Measurements from ENCODE around the gene VAMP4.
"Not testable (repeated sequence)": the region's sequence is repeated elsewhere in the genome, so short reads cannot be mapped to it uniquely, and the experiment has no call there.

The VAMP4 gene

DNA sequence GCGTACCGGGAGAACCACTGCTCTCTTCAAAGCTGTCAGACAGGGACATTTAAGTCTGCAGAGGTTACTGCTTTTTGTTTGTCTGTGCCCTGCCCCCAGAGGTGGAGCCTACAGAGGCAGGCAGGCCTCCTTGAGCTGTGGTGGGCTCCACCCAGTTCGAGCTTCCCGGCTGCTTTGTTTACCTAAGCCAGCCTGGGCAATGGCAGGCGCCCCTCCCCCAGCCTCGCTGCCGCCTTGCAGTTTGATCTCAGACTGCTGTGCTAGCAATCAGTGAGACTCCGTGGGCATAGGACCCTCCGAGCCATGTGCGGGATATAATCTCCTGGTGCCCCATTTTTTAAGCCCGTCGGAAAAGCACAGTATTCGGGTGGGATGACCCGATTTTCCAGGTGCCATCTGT, 46.1 kb downstream of the VAMP4 start:
- not testable (repeated sequence) for DNase-seq (ENCODE audit: low spot score)

DNA sequence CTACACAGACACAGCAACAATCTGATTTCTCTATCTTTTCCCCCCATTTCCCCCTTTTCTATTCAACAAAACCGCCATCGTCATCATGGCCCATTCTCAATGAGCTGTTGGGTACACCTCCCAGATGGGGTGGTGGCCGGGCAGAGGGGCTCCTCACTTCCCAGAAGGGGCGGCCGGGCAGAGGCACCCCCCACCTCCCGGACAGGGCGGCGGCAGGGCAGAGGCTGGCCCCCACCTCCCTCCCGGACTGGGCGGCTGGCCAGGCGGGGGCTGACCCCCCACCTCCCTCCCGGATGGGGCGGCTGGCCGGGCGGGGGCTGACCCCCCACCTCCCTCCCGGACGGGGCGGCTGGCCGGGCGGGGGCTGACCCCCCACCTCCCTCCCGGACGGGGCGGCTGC, 48.3 kb downstream of the VAMP4 start:
- DNase-seq (ENCODE audit: low spot score), result not testable (repeated sequence)

GRCh38 chr1:171683870-171684269, 58.0 kb downstream of the VAMP4 start:
- no peak for DNase-seq (ENCODE audit: low spot score)

- no peak for DNase-seq (ENCODE audit: low spot score)
Observed at GRCh38 chr1:171680339-171680738, 61.5 kb downstream of the VAMP4 start.

DNA sequence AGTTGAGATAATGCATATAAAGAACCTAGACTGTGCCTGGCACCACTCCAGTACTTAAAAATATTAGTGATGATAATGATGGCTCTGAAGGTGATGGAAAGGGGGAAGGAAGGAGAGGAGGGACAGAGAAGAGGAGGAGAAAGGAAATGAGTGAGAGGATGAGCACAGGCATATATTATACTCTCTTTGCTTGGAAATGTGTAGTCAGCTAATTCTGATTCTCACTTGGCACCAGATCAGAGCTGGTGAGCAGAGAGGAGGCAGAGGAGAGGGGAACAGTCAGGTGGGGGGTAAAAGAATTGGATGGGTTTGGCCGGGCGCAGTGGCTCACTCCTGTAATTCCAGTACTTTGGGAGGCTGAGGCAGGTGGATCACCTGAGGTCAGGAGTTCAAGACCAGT, 65.0 kb downstream of the VAMP4 start:
- DNase-seq (ENCODE audit: low spot score), result no peak

DNA sequence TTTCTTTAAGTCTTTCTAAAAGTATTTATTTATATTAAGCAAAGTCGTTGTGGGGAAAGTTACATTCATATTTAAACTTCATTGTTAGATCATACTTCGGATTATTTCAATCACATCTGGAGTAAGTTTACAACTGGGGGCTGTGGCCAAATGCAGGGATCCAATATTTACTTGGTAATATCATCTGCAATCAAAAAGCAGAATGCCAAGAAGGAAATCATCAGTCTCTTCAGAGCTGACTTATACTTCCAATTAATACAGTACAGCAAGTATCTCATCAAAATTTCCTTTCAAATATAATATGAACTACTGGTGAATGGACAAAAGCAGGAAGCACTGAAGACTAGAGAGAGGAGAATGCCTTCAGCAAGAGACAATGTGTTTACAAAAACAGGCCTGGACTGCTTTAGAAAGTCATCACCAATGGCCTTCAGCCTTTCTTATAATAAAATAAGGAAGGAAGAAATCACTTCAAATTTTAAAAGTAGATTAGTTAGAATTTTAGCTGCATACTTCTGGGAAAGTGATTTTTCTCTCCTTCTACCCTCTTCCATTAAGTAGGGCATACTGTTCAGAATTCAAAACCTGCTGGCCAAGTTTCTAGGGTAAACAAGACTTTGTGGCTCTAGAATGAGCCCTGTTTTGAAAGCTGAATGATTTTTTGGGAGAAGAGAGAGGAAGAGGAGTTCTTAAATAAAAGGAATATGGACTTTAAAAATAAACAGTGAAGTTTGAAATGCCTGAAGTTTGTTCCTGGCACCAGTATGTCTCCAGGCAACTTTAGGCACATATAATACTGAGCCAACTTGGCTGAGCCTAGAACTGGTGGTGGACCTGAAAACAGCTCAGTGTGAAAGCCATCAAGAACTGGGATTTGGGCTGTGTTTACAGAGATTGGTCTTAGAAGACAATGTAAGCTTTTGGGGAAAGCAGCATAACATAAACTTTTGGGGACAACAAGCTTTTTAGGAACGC, 67.1 kb downstream of the VAMP4 start:
- no peak for DNase-seq (ENCODE audit: low spot score)

DNA sequence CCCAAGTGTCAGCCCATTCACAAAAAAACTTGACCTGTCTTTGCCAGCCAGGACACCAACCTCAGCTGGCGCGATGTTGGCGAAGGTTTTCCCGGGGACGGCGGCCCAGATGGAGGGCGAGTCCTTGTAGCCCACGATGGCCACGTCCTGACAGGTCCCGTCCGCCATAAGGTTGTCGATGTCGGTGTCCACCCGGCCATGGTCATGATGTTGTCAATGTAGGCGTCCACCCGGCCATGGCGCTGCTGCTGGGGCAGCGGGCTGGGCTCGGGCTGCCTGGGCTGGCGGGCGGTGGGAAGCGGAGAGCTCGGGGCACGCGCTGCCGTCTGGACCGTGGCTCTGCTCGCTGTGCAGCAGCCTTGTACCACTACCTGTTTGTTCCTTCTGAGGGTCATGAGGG, 71.1 kb downstream of the VAMP4 start:
- DNase-seq (ENCODE audit: low spot score), result no peak

GRCh38 chr1:171668372-171668771, 73.5 kb downstream of the VAMP4 start:
- DNase-seq (ENCODE audit: low spot score), result no peak

- DNase-seq (ENCODE audit: low spot score), result no peak
Observed at GRCh38 chr1:171666114-171666769, 75.6 kb downstream of the VAMP4 start.

GRCh38 chr1:171664976-171665375, 76.9 kb downstream of the VAMP4 start:
- DNase-seq (ENCODE audit: low spot score), result no peak

DNA sequence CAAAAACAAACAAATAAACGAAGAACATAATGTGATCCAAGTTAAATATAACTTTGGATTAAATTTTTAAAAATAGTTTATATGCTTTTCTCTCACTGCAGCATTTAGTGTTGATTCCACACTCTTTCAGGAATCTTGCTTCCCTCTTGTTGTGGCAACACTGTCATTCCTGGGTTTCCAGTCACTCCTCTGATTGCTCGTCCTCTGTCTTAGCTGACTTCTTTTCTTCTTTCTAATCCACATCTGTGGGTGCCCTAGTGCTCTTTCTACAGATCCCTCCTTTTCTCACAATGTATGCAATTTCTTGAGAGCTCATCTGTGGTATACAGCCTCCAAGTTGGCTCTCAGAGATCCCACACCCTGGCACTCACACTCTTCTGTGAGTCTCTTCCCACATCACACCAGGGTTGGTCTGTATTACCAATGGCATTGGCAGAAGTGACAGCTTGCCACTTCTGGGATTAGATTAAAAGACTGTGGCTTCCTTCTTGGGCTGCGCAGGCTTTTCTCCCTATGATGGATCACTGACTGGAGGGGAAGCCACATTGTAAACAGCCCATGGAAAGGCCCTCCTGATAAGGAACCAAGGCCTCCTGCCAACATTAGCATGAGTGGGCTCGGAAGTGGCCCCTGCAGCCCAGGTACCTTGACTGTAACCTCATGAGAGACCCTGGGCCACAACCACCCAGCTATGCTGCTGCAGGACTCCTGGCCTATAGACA, 77.8 kb downstream of the VAMP4 start:
- no peak for DNase-seq (ENCODE audit: low spot score)

- DNase-seq (ENCODE audit: low spot score), result no peak
Observed at GRCh38 chr1:171663036-171663853, 78.6 kb downstream of the VAMP4 start.

DNA sequence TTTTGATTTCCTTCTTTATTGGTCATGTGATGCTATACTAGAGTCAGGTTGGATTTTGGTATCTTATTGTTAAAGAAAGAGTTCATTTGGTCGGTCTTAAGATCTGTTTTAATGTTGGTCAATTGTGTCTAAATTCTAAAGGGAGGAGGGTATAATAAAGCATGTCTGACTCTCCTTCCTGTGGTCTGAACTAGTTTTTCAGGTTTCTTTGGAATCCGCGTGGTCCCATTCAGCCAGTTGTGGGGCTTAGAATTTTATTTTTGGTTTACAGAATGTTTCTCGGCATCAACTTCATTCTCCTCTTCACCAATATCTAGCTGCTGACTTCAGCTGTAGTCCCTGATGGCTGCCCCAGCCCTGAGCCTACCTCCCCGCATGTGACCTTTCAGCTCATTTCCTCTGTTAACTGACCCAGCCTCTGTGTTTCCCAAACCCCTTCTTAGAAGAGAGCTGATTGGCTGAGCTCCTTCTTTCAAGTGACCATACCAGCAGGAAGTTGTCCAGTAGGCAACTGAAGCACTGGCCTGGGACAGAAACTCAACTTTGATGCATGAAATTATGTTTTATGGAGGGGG, 80.7 kb downstream of the VAMP4 start:
- DNase-seq (ENCODE audit: low spot score), result no peak

DNA sequence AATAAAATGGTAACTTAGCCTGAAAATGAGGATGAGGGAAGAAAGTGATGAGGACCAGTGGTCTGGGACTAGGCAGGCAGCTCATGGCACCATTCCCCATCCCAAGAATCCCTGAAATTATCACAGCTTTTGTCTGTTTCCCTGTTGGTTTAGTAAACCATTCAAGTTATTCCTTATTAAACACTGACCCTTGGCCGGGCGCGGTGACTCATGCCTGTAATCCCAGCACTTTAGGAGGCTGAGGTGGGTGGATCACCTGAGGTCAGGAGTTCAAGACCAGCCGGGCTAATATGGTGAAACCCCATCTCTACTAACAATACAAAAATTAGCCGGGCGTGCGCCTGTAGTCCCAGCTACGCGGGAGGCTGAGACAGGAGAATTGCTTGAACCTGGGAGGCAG, 85.7 kb downstream of the VAMP4 start:
- not testable (repeated sequence) for DNase-seq (ENCODE audit: low spot score)

DNA sequence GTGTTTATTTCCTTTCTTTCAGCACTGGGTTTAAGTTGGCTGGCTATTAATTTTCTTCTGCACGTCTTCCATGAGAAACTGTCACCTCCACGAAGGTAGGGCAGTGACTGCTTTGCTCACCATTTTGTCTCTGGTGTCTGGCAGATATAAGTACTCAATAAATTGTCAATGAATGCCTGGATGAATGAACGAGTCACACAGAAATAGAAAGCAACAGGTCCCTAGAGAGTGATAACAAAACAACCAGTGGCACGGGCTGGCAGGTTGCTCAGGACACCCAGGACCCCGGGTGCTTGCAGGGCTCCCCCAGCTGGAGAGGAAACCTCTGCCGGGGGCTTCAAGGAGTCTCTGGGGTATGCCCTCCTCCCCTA, 86.1 kb downstream of the VAMP4 start:
- DNase-seq (ENCODE audit: low spot score), result no peak

DNA sequence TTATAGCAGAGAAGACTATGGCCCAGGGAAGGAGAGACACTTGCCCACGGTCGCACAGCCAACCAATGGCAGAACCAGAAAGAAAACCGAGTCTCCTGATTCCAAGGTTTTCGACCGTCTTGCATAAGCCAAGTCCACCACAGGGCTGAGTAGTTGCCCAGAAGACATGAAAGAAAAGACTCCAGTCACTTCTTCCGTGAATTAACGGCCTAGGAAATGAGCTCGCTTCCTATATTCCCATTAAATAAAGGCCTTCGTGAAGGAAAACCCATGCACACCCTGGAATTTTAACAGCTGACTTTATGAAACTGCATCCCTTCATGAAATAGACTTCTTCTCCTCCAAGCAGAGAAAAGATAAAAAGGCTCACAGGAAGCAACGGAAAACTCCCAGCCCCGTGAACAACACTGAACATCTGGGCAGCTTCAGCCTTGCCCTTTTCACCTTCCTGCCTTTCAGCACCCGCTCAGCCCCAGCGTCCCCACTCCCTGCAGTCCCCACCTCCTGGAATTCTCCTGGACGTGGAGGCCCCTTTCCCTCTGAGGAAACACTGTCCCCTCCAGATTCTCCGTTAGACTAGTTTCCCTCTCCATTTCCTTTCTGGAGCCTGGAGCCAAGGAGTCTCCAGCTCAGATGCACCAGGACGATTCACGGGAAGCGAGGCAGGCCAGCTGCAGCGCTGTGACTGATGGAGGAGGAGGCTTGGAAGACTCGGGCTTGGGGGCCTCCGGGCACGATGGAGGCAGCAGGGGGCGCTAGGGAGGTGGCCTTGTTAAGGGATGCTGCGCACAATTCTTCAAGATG, 86.7 kb downstream of the VAMP4 start:
- DNase-seq (ENCODE audit: low spot score), result peak; percentile 67

DNA sequence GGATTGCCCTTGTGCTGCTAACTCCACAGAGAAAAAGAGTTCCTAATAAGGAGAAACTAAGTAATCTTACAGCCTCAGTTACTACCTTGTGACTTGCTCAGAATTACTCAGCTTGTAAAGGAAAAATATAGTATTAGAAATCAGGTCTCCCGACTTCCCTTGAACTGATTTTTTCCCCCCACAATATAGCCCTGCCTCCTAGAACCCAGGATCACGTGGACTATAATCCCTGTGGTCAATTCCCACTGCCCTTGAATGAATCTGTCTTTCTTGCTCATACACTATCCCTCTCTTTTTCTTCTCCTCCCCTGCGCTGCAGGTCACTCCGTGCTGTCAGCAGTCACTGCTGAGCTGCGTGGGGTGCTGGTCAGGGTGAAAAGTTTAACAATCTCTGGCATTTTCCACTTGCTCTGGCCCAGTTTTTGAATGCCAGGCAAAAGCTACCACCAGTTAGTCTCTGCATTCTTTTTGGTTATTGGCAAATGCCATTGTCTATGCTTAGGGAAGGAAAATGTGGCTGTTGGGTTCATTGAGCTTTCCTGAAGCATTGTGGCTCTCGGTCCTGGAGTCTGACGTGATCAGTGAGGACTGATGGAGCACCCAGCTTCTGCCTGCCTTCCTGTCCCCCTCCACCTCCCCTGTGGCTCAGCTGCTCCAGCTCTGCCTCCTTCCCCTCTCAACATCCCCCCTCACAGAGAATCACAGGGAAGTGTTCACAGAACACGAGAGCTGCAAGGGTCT, 87.5 kb downstream of the VAMP4 start:
- DNase-seq (ENCODE audit: low spot score), result no peak

- DNase-seq (ENCODE audit: low spot score), result no peak
Observed at GRCh38 chr1:171653796-171654195, 88.1 kb downstream of the VAMP4 start.

DNA sequence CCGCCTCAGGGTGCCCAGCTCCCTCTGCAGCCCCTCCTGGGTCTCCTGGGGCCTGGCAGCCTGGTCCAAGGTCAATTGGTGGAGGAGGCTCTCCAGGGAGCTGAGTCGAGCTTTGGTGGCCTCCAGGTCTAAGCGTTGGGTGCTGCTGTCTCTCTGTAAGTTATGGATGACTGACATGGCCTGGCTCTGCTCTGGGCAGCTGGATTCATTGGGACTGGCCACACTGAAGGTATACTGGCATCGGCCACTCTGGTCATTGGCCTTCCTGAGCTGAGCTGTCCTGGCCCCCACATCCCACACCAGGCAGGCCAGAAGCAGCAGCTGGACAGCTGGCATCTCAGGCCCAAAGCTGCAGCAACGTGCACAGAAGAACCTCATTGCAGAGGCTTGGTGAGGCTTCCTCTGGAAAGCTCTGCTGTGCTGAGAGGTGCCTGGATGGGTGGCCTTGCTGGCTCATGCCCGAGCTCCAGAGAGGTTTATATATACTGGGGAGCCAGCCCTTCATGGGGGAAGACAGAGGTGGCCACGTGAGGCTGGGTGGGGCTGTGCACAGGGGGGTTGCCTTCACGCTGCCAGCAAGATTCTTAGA, 89.5 kb downstream of the VAMP4 start, which contains the start of gene MYOC:
Gene MYOC (minus strand): TSS at position 455 of the 589 bp plus-strand sequence. CDS start 77 bp downstream, at position 378.
- DNase-seq (ENCODE audit: low spot score), result no peak
